ENCODE results near the gene GNG13.

Gene GNG13

GRCh38 chr16:769184-769784, 31.2 kb downstream of the GNG13 start:
- no peak overlapping the region for H3K4me3 ChIP-seq (replicated peaks; ENCODE audit: low read depth, low read length)
- TF ChIP-seq CTCF (IDR thresholded peaks at IDR 0.05; ENCODE audit: low read length, missing control alignments): no peak
- DNase-seq (ENCODE audit: low read depth): no peak

- TF ChIP-seq CTCF (IDR thresholded peaks at IDR 0.05; ENCODE audit: low read length, missing control alignments): no peak
- DNase-seq (ENCODE audit: low read depth): no peak
- H3K4me3 ChIP-seq (replicated peaks; ENCODE audit: low read depth, low read length): no peak overlapping the region
Observed at GRCh38 chr16:768428-768827, 32.1 kb downstream of the GNG13 start.

GRCh38 chr16:767743-768235, 32.7 kb downstream of the GNG13 start:
- no peak for TF ChIP-seq CTCF (IDR thresholded peaks at IDR 0.05; ENCODE audit: low read length, missing control alignments)
- DNase-seq (ENCODE audit: low read depth): no peak
- no peak overlapping the region for H3K4me3 ChIP-seq (replicated peaks; ENCODE audit: low read depth, low read length)

- TF ChIP-seq CTCF (IDR thresholded peaks at IDR 0.05; ENCODE audit: low read length, missing control alignments): no peak
- no peak for DNase-seq (ENCODE audit: low read depth)
- H3K4me3 ChIP-seq (replicated peaks; ENCODE audit: low read depth, low read length): no peak overlapping the region
Observed at GRCh38 chr16:766820-767640, 33.5 kb downstream of the GNG13 start.

- no peak for TF ChIP-seq CTCF (IDR thresholded peaks at IDR 0.05; ENCODE audit: low read length, missing control alignments)
- H3K4me3 ChIP-seq (replicated peaks; ENCODE audit: low read depth, low read length): no peak overlapping the region
- DNase-seq (ENCODE audit: low read depth): no peak
Observed at GRCh38 chr16:766008-766819, 34.3 kb downstream of the GNG13 start.

GRCh38 chr16:765488-765865, 35.1 kb downstream of the GNG13 start:
- no peak overlapping the region for H3K4me3 ChIP-seq (replicated peaks; ENCODE audit: low read depth, low read length)
- TF ChIP-seq CTCF (IDR thresholded peaks at IDR 0.05; ENCODE audit: low read length, missing control alignments): no peak
- DNase-seq (ENCODE audit: low read depth): no peak
